SK-N-SH (cell line): ENCODE measurements around the gene AGPAT3. TPM values are rescaled to one million over a fixed set of nuclear protein-coding genes. Genes with fewer than 3 reads are reported as not detected.

Experiments
- CTCF ChIA-PET: fragments of 300-600, 350-600 bp; formaldehyde crosslinking; extraction: SDS; loops from one replicate; lab custom pipeline; 2021; lab: Yijun Ruan, JAX
- POLR2A ChIA-PET: fragments of 350-600 bp; sonication (Branson Sonifier 250); formaldehyde crosslinking; extraction: SDS; loops from one replicate; lab custom pipeline; 2020; ENCODE audit warnings: antibody characterized with exemption, inconsistent platforms; lab: Yijun Ruan, JAX
- DNase-seq: peaks from one replicate; pipeline ENCODE4 v3.0.0; 2012
- H2AFZ ChIP-seq: fragments of 200-600 bp; sonication (generic); 2 replicates; pipeline ENCODE4 v1.8.1; 2016; ENCODE audit warnings: antibody characterized with exemption, mild to moderate bottlenecking, low read depth
- H3F3A ChIP-seq: fragments of 200-600 bp; sonication (generic); replicated peaks from 2 replicates; pipeline ENCODE3; 2016; ENCODE audit warnings: antibody characterized with exemption, mild to moderate bottlenecking; ENCODE audit not compliant: insufficient read depth
- H3K27ac ChIP-seq, 2 experiments: fragments of 200-500 bp in 1 of 2; fragments of 200-600 bp in 1 of 2; sonication (Bioruptor generic) in 1 of 2; sonication (generic), shearing (Covaris generic) in 1 of 2; 2 replicates each; pipeline versions ENCODE4 v1.5.1 to v1.6.1; 2014 to 2016; ENCODE audit warnings: low read depth in 2 of 2, inconsistent platforms in 1 of 2, low read length in 1 of 2, mild to moderate bottlenecking in 1 of 2, mixed read lengths in 1 of 2
- H3K27me3 ChIP-seq: fragments of 200-600 bp; sonication (generic), shearing (Covaris generic); 2 replicates; pipeline ENCODE4 v1.6.1; 2016; ENCODE audit warnings: mixed run types; ENCODE audit not compliant: insufficient read depth
- H3K36me3 ChIP-seq, 2 experiments: fragments of 200-500 bp in 1 of 2; fragments of 200-600 bp in 1 of 2; sonication (Bioruptor generic) in 1 of 2; sonication (generic) in 1 of 2; replicated peaks in 1 of 2; 2 replicates each; pipeline versions ENCODE3 to v1.5.1; 2014 to 2016; ENCODE audit warnings: low read length in 1 of 2, mild to moderate bottlenecking in 1 of 2; ENCODE audit not compliant: insufficient read depth in 2 of 2, control insufficient read depth in 1 of 2
- H3K4me1 ChIP-seq, 2 experiments: fragments of 200-500 bp in 1 of 2; fragments of 200-600 bp in 1 of 2; sonication (Bioruptor generic) in 1 of 2; sonication (generic), shearing (Covaris generic) in 1 of 2; 2 replicates each; pipeline versions ENCODE4 v1.5.1 to v1.6.1; 2014 to 2016; ENCODE audit warnings: low read depth in 1 of 2, low read length in 1 of 2, mixed run types in 1 of 2; ENCODE audit not compliant: insufficient read depth in 2 of 2, control insufficient read depth in 1 of 2
- H3K4me2 ChIP-seq: fragments of 200-600 bp; sonication (generic), shearing (Covaris generic); 2 replicates; pipeline ENCODE4 v1.6.1; 2017; ENCODE audit warnings: mixed run types
- H3K4me3 ChIP-seq, 2 experiments: fragments of 200-500 bp in 1 of 2; fragments of 200-600 bp in 1 of 2; sonication (Bioruptor generic) in 1 of 2; sonication (generic), shearing (Covaris generic) in 1 of 2; 2 replicates each; pipeline versions ENCODE4 v1.5.1 to v1.8.1; 2014 to 2016; ENCODE audit warnings: low read depth in 2 of 2, inconsistent platforms in 1 of 2, low read length in 1 of 2, mild to moderate bottlenecking in 1 of 2, mixed read lengths in 1 of 2, moderate library complexity in 1 of 2
- H3K79me2 ChIP-seq: fragments of 200-600 bp; sonication (generic); 2 replicates; pipeline ENCODE4 v1.8.1; 2017; ENCODE audit warnings: mild to moderate bottlenecking; ENCODE audit not compliant: insufficient read depth
- H3K9ac ChIP-seq: fragments of 200-600 bp; sonication (generic); 2 replicates; pipeline ENCODE4 v1.6.1; 2017; ENCODE audit warnings: mixed run types
- H3K9me2 ChIP-seq: fragments of 200-600 bp; sonication (generic); 2 replicates; pipeline ENCODE4 v1.6.1; 2017; ENCODE audit warnings: mixed run types
- H3K9me3 ChIP-seq: fragments of 200-600 bp; sonication (generic); 2 replicates; pipeline ENCODE4 v1.6.1; 2017; ENCODE audit warnings: mixed run types, mild to moderate bottlenecking, moderate library complexity
- H4K20me1 ChIP-seq: fragments of 200-600 bp; sonication (generic); 2 replicates; pipeline ENCODE4 v1.6.1; 2017; ENCODE audit warnings: mild to moderate bottlenecking, mixed run types; ENCODE audit not compliant: insufficient read depth
- CTCF ChIP-seq: fragments of 200-600 bp; sonication (generic); IDR thresholded peaks from 2 replicates; pipeline ENCODE4 v1.6.1; 2017; ENCODE audit warnings: antibody characterized with exemption, mild to moderate bottlenecking, moderate library complexity
- GABPA ChIP-seq: IDR thresholded peaks from 2 replicates; pipeline ENCODE4 v1.4.0; 2012; ENCODE audit warnings: low read depth, mild to moderate bottlenecking
- GATA2 ChIP-seq: sonication (generic); formaldehyde crosslinking; IDR thresholded peaks from 2 replicates; pipeline ENCODE4 v1.5.0; 2020; ENCODE audit warnings: mild to moderate bottlenecking, missing genetic modification reagents
- JUND ChIP-seq: IDR thresholded peaks from 2 replicates; pipeline ENCODE4 v1.4.0; 2012
- MEF2A ChIP-seq: IDR thresholded peaks from 2 replicates; pipeline ENCODE4 v1.4.0; 2012; ENCODE audit warnings: low read depth, borderline replicate concordance
- NFIC ChIP-seq: IDR thresholded peaks from 2 replicates; pipeline ENCODE4 v1.4.0; 2012; ENCODE audit warnings: borderline replicate concordance
- POLR2AphosphoS5 ChIP-seq: IDR thresholded peaks from 2 replicates; pipeline ENCODE4 v1.6.1; 2012; ENCODE audit warnings: low read depth, low read length
- RCOR1 ChIP-seq: fragments of 150-350 bp; IDR thresholded peaks from 2 replicates; pipeline ENCODE4 v1.6.1; 2017; ENCODE audit warnings: antibody characterized with exemption, low read length
- RFX5 ChIP-seq: IDR thresholded peaks from 2 replicates; pipeline ENCODE4 v1.6.1; 2012; ENCODE audit warnings: mild to moderate bottlenecking, improper control_type of control experiment, low read length
- SIN3A ChIP-seq: IDR thresholded peaks from 2 replicates; pipeline ENCODE4 v1.6.1; 2012; ENCODE audit warnings: low read depth, mild to moderate bottlenecking, low read length, moderate library complexity, borderline replicate concordance
- SMC3 ChIP-seq: IDR thresholded peaks from 2 replicates; pipeline ENCODE4 v1.6.1; 2012; ENCODE audit warnings: low read depth, low read length, improper control_type of control experiment
- TCF12 ChIP-seq: IDR thresholded peaks from 2 replicates; pipeline ENCODE4 v1.4.0; 2012
- TEAD4 ChIP-seq: IDR thresholded peaks from 2 replicates; pipeline ENCODE4 v1.4.0; 2012; ENCODE audit warnings: mild to moderate bottlenecking, borderline replicate concordance; ENCODE audit not compliant: insufficient read depth
- USF1 ChIP-seq: IDR thresholded peaks from 2 replicates; pipeline ENCODE4 v1.4.0; 2012; ENCODE audit warnings: low read depth, borderline replicate concordance
- YY1 ChIP-seq: IDR thresholded peaks from 2 replicates; pipeline ENCODE4 v1.4.0; 2012; ENCODE audit warnings: low read depth, mild to moderate bottlenecking
- ZBTB33 ChIP-seq: IDR thresholded peaks from 2 replicates; pipeline ENCODE4 v1.4.0; 2012; ENCODE audit warnings: low read depth, borderline replicate concordance
- WGBS: methylation state at CpG from one replicate; pipeline ENCODE4 v1.1.6; 2017; ENCODE audit warnings: low lambda C conversion rate; 5-methylcytosine and 5-hydroxymethylcytosine counted together
- polyA plus RNA-seq, 3 experiments: library from polyadenylated mRNA; depleted of rRNA; stranded (reverse); fragments of >200 nt; gene quantifications; 2 replicates each; pipeline ENCODE4 v1.2.3, GENCODE V29; 2012
- TF ChIP-seq, protein P1 (sequence below): IDR thresholded peaks from 2 replicates; pipeline ENCODE4; 2012
- TF ChIP-seq, protein P2 (sequence below): fragments of 150-350 bp; IDR thresholded peaks from 2 replicates; pipeline ENCODE4 v1.6.1; 2017; ENCODE audit warnings: antibody characterized with exemption, low read length, low read depth, borderline replicate concordance

Gene AGPAT3
- polyA plus RNA-seq, 1 of the 3 experiments (the other 2 are of a cell fraction) = 35.3 TPM

DNA sequence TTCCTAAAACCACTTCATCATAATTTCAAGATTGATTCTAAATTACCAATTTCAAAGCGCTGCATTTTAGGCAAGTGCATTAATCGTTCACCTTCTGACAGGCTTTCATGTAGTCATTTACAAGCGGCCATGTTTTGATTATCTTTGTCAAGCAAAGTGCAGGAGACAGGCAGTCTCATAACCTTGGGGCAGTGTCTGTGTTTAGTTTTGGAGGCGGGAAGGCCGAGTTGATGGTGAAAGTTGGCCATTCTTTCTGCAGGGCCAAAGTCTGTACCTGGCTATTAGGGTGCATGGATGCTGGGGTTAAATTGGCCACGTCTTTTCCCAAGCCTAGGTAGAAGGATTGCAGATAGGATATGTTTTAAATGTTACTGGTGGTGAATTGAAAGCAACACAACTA is 2.9 kb downstream of the AGPAT3 start (continued):
- TF ChIP-seq, protein P1, sequence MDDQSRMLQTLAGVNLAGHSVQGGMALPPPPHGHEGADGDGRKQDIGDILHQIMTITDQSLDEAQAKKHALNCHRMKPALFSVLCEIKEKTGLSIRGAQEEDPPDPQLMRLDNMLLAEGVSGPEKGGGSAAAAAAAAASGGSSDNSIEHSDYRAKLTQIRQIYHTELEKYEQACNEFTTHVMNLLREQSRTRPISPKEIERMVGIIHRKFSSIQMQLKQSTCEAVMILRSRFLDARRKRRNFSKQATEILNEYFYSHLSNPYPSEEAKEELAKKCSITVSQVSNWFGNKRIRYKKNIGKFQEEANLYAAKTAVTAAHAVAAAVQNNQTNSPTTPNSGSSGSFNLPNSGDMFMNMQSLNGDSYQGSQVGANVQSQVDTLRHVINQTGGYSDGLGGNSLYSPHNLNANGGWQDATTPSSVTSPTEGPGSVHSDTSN = no peak
- TF ChIP-seq JUND = no peak

DNA sequence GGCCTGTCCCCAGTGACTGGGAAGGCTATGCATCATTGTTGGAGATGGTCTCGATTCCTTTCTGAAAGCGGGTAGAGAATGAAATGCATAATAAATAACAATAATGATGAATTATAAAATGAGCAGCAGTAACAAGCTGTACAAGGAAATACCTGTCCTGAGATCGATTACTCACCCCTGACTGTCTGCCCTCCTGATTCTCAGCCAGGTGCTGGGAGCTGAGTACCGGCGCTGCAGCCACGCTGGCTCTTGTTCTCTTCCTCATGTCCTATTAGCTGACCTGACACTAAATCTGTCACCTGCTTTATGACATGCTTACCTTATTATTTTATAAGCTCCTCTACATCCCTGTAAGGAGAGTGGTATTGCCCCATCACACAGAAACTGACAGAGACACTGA is 3.4 kb downstream of the AGPAT3 start:
- over 99% methylated on average over 6 of the region's 6 CpGs for WGBS
- DNase-seq = no peak
- Histone ChIP-seq H3K79me2 (peaks cover 76% of the 10 kb centered on the region), H3F3A (no peaks in the 10 kb centered on the region), H3K9ac (no peak overlapping the region), H3K9me3 (no peaks in the 10 kb centered on the region), H4K20me1 (peaks cover 21% of the 10 kb centered on the region; the same call in 1 of the 2 replicates), H3K27me3 (no peaks in the 10 kb centered on the region), H3K4me1 (peaks cover 8 to 14% of the 10 kb centered on the region in 2 experiments; a peak in 2 of 4 replicates), H3K9me2 (no peaks in the 10 kb centered on the region), H3K36me3 (peaks cover 17 to 37% of the 10 kb centered on the region in 2 experiments), H3K4me2 (no peak overlapping the region), H2AFZ (no peak overlapping the region), H3K27ac (no peak overlapping the region; a peak in 1 of 4 replicates), H3K4me3 (no peak overlapping the region)
- TF ChIP-seq GABPA (no peak), MEF2A (no peak), POLR2AphosphoS5 (no peak), CTCF (no peak), YY1 (no peak), NFIC (no peak), SMC3 (no peak), TEAD4 (no peak), USF1 (no peak), GATA2 (no peak), RCOR1 (no peak), ZBTB33 (no peak), TCF12 (no peak), SIN3A (no peak), RFX5 (no peak), JUND (no peak)
- TF ChIP-seq, protein P2, sequence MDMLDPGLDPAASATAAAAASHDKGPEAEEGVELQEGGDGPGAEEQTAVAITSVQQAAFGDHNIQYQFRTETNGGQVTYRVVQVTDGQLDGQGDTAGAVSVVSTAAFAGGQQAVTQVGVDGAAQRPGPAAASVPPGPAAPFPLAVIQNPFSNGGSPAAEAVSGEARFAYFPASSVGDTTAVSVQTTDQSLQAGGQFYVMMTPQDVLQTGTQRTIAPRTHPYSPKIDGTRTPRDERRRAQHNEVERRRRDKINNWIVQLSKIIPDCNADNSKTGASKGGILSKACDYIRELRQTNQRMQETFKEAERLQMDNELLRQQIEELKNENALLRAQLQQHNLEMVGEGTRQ = no peak
- ChIA-PET CTCF (interaction anchor here (0.7 to 2.7 kb wide), 3 partner anchors 57 to 107 kb away, joined by 3 to 13 read pairs (median 3); no protein-coding TSS in a partner anchor), POLR2A (no interaction called here)
